Measurements from ENCODE around the gene HIVEP3. TPM values are rescaled to one million over a fixed set of nuclear protein-coding genes. Genes with fewer than 3 reads are reported as not detected.

The HIVEP3 gene
- total RNA-seq, 1 experiment from 2014 or later, result 0.17 TPM

GRCh38 chr1:41719590-41719989 is 199.1 kb downstream of the HIVEP3 start:
- no peak for DNase-seq (ENCODE audit: extremely low read depth, low read depth)

- no peak for DNase-seq (ENCODE audit: extremely low read depth, low read depth)
Measured at GRCh38 chr1:41719128-41719527, 199.6 kb downstream of the HIVEP3 start.

GRCh38 chr1:41718497-41718896 is 200.2 kb downstream of the HIVEP3 start:
- no peak for DNase-seq (ENCODE audit: extremely low read depth, low read depth)

- no peak for DNase-seq (ENCODE audit: extremely low read depth, low read depth)
Measured at GRCh38 chr1:41716188-41717130, 202.3 kb downstream of the HIVEP3 start.

GRCh38 chr1:41715441-41716095 is 203.2 kb downstream of the HIVEP3 start:
- no peak for DNase-seq (ENCODE audit: extremely low read depth, low read depth)

GRCh38 chr1:41714638-41715389 is 203.9 kb downstream of the HIVEP3 start:
- DNase-seq (ENCODE audit: extremely low read depth, low read depth), result no peak

- DNase-seq (ENCODE audit: extremely low read depth, low read depth), result no peak
Measured at GRCh38 chr1:41713557-41714327, 205.0 kb downstream of the HIVEP3 start.

- DNase-seq (ENCODE audit: extremely low read depth, low read depth), result no peak
Measured at GRCh38 chr1:41713141-41713540, 205.6 kb downstream of the HIVEP3 start.

GRCh38 chr1:41712695-41713094 is 206.0 kb downstream of the HIVEP3 start:
- no peak for DNase-seq (ENCODE audit: extremely low read depth, low read depth)

GRCh38 chr1:41712081-41712480 is 206.6 kb downstream of the HIVEP3 start:
- no peak for DNase-seq (ENCODE audit: extremely low read depth, low read depth)

- no peak for DNase-seq (ENCODE audit: extremely low read depth, low read depth)
Measured at GRCh38 chr1:41711581-41711980, 207.1 kb downstream of the HIVEP3 start.

GRCh38 chr1:41710980-41711379 is 207.7 kb downstream of the HIVEP3 start:
- no peak for DNase-seq (ENCODE audit: extremely low read depth, low read depth)

- DNase-seq (ENCODE audit: extremely low read depth, low read depth), result no peak
Measured at GRCh38 chr1:41709873-41710272, 208.8 kb downstream of the HIVEP3 start.

- DNase-seq (ENCODE audit: extremely low read depth, low read depth), result no peak
Measured at GRCh38 chr1:41709331-41709730, 209.4 kb downstream of the HIVEP3 start.

- DNase-seq (ENCODE audit: extremely low read depth, low read depth), result no peak
Measured at GRCh38 chr1:41708332-41708731, 210.4 kb downstream of the HIVEP3 start.

- DNase-seq (ENCODE audit: extremely low read depth, low read depth), result no peak
Measured at GRCh38 chr1:41707793-41708192, 210.9 kb downstream of the HIVEP3 start.

- DNase-seq (ENCODE audit: extremely low read depth, low read depth), result no peak
Measured at GRCh38 chr1:41705798-41706197, 212.9 kb downstream of the HIVEP3 start.

- DNase-seq (ENCODE audit: extremely low read depth, low read depth), result no peak
Measured at GRCh38 chr1:41704196-41704595, 214.5 kb downstream of the HIVEP3 start.

- no peak for DNase-seq (ENCODE audit: extremely low read depth, low read depth)
Measured at GRCh38 chr1:41702771-41703170, 216.0 kb downstream of the HIVEP3 start.

GRCh38 chr1:41700986-41701535 is 217.7 kb downstream of the HIVEP3 start:
- no peak for DNase-seq (ENCODE audit: extremely low read depth, low read depth)

All from NCI-H460 (cell line).